HG03571 (cell line): Measurements from ENCODE around the gene EMP1.

Experiments used
- ATAC-seq: cut with Tn5 transposase; IDR thresholded peaks from one replicate; pipeline ENCODE4 v1.9.1; 2021; ENCODE audit not compliant: unreplicated experiment

Gene EMP1

GRCh38 chr12:13218641-13219040 lies 22.1 kb downstream of the EMP1 start:
- ATAC-seq = no peak

GRCh38 chr12:13219320-13219719 lies 22.8 kb downstream of the EMP1 start:
- ATAC-seq = no peak

DNA sequence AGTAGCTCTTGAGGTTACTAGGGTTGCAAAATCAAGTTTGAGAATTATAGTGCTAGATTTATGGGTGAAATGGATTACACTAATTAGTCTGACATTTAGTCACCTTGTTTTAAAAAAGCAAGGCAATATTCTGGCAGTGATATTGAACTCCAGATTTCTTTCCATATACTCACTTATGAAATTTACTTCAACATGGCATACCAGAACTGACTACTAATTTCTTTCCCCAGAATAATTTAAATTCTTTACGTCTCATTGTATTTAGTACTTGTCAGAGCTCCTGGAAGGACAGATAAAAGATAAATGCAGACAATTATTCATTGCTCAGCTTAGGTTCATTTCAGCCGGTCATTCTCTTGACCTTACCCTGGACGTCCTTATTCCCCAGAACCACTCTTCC lies 24.3 kb downstream of the EMP1 start:
- no peak for ATAC-seq

GRCh38 chr12:13222076-13222475 lies 25.6 kb downstream of the EMP1 start:
- ATAC-seq = no peak

GRCh38 chr12:13223179-13223804 lies 26.8 kb downstream of the EMP1 start:
- no peak for ATAC-seq

GRCh38 chr12:13223941-13224340 lies 27.4 kb downstream of the EMP1 start:
- no peak for ATAC-seq

- ATAC-seq = no peak
Measured at GRCh38 chr12:13227191-13227590, 30.7 kb downstream of the EMP1 start.

- ATAC-seq = no peak
Measured at GRCh38 chr12:13228579-13228978, 32.1 kb downstream of the EMP1 start.

DNA sequence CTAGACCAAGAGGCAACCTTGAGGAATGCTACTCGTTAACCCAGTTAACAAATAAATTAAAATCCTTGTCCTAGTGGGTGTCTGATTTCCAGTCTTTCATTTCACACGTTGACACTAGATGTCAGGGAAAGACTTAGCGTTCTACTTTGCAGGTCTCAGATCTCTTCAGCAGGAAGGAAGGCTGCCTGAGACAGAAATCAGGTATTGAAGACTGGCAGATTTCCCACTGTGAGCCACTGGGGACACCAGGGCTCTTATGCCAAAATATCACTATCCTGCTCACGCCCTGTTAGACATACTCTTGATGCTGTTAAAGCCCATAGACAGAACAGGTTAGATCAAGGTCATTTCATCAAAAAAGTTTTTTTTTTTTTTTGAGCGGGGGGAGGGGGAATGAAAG lies 33.0 kb downstream of the EMP1 start:
- ATAC-seq = no peak

DNA sequence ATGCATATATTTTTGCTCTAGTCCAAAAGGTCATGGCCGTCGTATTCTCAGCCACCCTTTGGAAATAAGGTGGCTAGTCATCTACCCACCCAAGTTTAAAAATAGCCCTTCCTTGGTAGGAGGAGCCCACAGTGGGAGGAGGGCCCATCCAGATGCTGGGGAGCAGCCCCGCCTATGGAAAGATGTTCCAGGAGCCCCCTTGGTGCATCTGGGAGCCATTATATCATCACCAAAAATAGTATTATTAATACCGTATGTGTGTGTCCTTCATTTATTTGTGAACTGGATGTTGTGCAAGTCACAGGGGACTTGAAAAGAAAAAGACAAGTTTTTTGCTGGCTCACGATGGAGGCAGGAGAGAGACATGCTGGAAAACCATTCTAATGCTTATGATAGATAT lies 34.0 kb downstream of the EMP1 start:
- no peak for ATAC-seq

- ATAC-seq = no peak
Measured at GRCh38 chr12:13233830-13234641, 37.5 kb downstream of the EMP1 start.

DNA sequence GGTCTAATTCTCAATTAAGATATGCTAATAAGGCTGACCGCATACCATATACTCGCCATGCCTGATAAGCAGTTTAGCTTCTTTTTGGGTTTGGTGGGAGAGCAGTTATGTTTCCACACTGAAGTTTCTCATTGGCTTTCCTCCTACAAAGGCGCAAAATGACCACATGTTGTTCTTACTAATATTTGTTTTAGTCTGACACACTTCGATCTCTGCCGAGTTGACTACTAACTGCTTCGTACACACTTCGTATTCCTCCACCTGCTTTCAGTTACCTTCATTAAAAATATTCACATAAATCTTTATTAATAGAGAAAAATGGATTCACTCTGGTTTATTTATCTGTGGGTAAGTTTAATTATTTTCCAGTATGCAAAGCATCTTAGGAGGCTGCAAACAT lies 41.7 kb downstream of the EMP1 start:
- no peak for ATAC-seq

DNA sequence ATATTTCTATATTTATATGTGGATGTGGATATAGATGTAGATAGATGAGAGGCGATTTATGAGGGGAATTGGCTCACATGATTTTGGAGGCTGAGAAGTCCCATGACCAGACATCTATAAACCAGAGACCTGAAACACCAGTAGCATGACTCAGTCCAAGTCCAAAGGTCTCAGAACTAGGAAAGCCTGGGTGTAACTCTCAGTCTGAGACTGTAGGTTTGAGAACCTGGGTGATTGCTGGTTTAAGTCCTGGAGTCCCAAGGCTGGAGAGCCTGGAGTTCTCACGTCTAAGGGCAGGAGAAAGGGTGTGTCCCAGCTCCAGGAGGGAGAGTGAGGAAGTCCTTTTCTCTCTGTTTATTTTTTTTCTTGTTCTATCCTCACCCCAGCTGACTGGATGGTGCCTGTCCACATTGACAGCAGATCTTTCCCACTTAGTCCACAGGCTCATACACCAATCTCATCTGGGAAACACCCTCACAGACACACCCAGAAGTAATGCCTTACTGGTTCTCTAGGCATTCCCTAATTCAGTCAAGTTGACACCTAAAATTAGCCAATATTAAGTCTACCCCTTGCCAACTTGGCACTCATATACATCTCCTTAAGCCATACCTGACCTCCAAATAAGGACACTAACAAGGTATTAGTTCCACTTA lies 45.4 kb downstream of the EMP1 start:
- ATAC-seq = no peak

- no peak for ATAC-seq
Measured at GRCh38 chr12:13242936-13243335, 46.4 kb downstream of the EMP1 start.

- ATAC-seq = no peak
Measured at GRCh38 chr12:13243516-13244070, 47.1 kb downstream of the EMP1 start.

GRCh38 chr12:13247596-13247995 lies 51.1 kb downstream of the EMP1 start:
- ATAC-seq = no peak

GRCh38 chr12:13248964-13249363 lies 52.4 kb downstream of the EMP1 start:
- ATAC-seq = no peak

GRCh38 chr12:13250416-13250815 lies 53.9 kb downstream of the EMP1 start:
- no peak for ATAC-seq

DNA sequence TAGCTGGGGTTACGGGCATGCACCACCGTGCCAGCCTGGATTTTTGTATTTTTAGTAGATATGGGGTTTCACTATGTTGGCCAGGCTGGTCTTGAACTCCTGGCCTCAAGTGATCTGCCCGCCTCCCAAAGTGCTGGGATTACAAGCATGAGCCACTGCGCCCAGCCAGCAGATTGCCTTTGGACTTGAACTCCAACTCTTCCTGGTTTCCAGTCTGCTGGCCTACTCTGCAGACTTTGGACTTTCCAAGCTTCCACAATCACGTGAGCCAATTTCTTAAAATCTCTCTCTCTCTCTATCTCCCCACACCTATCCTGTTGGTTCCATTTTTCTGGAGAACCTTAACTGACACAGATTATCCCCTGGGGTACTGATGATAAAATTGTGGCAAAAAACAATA lies 55.0 kb downstream of the EMP1 start:
- no peak for ATAC-seq

DNA sequence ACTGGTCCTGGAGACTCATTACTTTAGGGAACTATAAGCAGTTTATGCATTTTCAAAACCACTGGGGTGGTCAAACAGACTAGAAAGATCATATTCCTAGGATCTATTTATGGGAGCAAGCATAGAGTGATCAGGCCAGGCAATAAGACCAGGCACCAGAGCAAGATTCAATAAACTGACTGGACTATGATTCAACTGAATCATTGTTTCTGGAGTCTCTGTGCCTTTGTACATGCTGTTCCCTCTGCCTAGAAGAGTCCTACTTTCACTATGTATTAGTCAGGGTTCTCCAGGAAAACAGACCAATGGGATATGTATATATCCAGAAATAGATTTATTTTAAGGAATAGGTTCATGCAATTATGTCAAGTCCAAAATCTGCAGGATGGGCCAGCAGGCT lies 55.5 kb downstream of the EMP1 start:
- no peak for ATAC-seq

DNA sequence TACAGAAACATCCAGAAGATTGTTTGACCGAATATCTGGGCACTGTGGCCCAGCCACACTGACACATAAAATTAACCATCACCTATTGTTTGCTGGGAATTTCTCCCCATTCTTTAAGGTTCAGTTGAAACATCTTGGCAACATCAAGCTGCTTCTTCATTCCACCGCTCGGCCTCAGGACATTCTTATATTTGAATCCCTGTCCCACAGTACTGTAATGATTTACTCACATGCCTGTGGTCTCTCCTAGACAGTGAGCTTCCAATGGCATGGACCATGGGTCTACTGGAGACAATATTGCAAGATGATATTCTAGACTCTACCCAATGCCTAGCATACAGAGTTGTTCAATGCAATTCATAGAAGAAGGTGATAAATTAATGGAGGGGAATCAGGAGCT lies 56.1 kb downstream of the EMP1 start:
- no peak for ATAC-seq
